Kidney glomerular epithelial cell (primary cell): ENCODE results near the gene ACSF3.

Experiments used
- DNase-seq: peaks from one replicate; lab custom pipeline; 2025; lab: John Stamatoyannopoulos, UW

Gene ACSF3

DNA sequence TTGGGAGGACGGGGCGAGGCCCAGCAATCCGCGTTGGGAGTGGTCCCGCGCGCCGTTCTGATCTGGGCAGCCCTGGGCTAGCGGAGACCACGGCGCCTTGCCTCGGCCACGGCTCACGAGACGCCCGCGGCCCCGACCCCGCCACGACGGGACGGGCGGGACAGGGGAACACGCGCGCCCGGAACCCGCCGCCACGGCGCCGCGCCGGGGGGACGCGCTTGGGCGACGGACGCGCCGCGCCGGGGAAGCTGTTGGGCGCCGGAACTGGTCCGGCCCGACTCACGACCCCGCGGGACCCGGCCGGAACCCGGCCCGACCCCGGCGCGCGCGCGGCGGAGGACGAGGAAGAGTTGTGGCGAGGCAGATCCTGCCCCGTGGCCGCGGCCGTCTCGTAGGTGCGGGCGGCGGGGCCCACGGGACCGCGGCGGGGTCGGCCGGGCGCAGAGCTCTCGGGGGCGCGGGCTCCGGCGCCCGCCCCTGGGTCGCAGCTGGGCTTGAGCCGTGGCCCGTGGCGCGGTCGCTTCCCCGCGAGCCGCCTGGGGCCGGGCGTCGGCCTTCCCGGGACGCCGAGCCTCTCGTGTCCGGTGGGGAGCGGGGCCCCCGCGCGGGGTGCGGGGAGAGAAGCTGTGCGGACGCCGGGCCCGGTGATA, at the start of gene ACSF3:
Gene ACSF3 (plus strand): TSS at position 251 of the 650 bp plus-strand sequence. CDS start 6,830 bp downstream, outside the sequence.
- peak; percentile 15 for DNase-seq

DNA sequence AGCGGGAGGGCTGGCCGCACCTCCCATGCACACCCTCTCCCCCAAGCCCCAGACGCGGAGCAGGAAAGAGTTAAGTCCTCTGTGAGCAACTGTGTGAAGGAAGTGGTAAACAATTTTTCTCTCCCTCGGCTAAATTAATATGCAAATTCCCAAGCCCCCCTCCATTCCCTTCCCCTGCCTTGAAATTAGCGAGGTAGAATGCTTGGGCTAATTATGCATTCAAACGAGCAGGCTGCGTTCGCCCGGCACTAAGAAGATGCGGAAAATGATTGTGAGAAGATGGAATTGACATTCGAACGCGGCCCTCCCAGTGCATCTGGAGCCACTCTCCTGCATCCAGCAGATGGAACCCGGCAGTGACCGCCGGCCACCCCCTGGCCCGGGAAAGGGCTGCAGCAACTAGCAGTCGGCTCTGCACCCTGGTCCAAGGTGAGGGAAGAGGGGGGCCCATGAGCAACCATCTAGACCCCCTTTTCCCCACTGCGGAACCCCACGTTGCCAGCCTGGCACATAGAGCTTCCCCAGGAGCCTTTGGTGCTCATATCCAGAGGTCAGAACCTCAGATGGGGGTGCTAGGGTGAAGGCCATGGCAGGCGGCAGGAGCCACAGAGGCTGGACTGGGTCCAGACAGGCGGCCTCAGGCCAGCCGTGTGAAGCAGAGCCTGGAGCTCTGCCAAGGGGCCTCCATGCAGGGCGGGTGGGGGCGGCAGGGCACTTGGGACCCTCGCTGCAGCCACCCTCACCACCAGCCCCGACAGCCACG, 49.1 kb upstream of the ACSF3 start:
- DNase-seq, result no peak

DNA sequence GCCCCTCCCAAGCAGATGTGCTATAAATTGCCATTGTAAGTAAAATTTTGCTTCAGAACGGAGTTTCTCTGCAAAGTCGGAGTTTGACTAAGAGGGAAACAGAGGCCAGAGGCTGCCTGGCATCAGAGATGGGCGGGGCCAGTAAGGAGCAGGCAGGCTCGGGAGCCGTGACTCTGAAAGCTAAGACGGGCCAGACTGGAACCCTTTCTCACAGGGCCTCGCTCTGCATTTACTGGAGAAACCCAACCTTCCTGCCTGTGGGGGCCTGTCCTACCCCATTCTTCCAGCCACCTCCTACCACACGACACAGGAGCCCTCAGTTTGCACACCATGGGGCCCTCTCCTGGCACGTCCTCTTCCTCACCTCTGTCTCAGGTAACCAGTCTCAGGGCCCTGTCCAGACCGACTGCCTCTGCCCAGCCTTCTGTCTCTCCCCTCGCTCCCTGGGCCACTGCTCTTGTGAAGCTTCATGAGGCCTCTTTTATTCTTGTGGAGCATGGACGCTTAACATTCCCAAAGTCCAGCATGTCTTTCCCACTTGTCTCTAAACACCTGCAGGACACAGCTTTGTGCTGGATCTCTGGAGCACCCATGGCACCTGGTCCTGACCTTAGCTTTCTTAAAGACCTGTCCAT, 48.4 kb upstream of the ACSF3 start:
- DNase-seq, result no peak

GRCh38 chr16:89045881-89046280, 47.8 kb upstream of the ACSF3 start:
- DNase-seq, result no peak

GRCh38 chr16:89046491-89046890, 47.2 kb upstream of the ACSF3 start:
- DNase-seq, result no peak

GRCh38 chr16:89047331-89048089, 46.1 kb upstream of the ACSF3 start:
- DNase-seq, result no peak

DNA sequence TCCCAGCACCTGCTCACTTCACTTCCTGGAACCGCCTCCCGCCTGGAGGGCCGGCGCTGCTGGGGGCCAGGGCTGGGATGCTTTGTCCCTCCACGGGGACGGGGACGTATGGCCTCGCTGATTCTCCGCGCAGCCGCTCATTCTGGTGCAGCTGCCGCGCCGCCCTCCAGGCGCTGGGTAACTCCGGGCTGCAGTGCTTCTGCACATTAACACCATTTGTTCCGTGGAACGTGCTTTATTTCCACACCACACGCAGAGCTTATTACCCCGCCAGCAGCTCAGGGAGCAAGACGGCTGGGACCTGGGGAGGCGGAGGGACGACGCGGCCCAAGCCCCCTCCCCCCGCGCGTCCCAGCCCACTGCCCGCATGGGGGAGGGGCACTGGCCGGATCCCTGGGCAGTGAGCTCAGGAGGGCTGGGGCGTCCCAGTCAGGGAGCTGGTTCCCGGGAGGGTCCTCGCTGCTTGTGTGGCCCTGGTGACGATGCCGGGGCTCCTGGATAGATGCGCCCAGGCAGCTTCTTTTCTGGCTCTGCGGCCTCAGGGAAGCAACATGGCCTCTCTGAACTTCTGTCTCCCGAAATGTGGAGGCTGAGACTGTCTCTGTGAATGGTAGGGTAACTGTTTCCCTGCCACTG, 45.4 kb upstream of the ACSF3 start:
- DNase-seq, result no peak

DNA sequence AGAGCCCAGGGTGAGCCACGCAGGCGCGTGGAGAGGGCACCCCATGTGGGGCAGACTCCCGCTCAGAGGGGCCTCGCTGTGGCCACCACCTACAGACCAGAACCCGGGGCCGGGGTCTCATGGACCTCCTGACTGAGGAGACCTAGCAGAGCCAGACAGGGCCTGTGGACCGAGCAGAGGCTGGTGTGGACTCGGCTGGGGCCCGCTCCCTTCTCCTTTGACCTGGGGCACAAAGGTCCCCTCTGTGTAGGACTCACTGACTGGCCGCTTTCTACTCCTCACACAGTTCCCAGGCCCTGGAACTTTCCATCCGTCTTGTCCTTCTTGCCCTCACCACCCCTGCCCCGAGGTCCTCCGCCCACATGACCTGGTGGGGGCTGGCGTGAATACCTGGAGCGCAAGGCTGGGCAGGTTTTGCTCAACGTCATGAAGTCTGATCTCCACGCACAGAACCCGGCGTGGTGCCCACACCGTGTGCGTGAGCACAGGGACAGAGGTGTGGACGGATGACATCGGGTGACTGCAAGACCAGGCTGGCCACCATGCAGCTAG, 44.7 kb upstream of the ACSF3 start:
- DNase-seq, result no peak

GRCh38 chr16:89049484-89050118, 44.1 kb upstream of the ACSF3 start:
- no peak for DNase-seq

- DNase-seq, result no peak
These were observed 43.4 kb upstream of the ACSF3 start for GRCh38 chr16:89050119-89050867.

DNA sequence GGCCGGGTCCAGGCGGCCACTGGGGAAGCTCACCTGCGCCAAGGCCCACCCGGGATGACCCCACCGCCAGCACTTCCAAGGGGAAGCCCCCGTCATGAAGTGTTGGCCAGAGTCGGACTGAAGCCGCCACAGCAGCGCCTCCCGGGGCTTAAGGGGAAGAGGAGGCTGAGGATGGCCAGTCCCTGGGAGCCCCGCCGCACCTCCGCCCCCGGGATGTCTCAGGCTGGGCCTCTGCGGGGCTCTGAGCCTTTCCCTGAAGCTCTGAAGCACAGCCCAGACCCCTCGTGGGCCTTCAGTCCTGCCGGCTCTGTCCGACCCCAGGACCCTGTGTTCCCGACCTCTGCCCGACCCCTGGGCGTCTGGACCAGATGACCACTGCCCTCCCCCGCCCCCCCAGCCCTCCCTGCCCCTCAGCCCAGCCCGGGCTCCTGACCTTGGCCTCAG, 42.8 kb upstream of the ACSF3 start:
- DNase-seq, result no peak

GRCh38 chr16:89051521-89052166, 42.0 kb upstream of the ACSF3 start:
- DNase-seq, result no peak

GRCh38 chr16:89052191-89052889, 41.3 kb upstream of the ACSF3 start:
- no peak for DNase-seq

GRCh38 chr16:89052890-89053724, 40.5 kb upstream of the ACSF3 start:
- no peak for DNase-seq

GRCh38 chr16:89053725-89054029, 40.0 kb upstream of the ACSF3 start:
- no peak for DNase-seq

- DNase-seq, result no peak
These were observed 39.4 kb upstream of the ACSF3 start for GRCh38 chr16:89054261-89054661.

DNA sequence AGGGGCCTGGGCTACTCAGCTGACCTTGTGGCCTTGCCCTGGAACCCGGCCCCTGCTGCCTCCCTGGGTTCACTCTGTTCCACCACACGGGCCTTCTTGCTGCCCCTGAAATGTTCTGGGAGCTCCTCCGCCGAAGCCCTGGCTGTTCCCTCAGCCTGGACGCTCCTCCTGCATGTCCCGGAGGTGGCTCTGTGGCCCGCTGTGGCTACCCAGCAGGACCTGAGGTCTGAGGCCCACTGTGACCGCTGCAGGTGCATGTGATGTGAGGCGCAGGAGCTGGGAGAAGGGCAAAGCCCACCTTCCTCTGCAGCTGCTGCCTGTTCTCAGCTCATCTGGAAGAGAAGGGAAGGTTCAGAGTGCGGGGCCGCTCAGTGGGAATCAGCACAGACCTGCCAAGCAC, 38.9 kb upstream of the ACSF3 start:
- DNase-seq, result no peak

DNA sequence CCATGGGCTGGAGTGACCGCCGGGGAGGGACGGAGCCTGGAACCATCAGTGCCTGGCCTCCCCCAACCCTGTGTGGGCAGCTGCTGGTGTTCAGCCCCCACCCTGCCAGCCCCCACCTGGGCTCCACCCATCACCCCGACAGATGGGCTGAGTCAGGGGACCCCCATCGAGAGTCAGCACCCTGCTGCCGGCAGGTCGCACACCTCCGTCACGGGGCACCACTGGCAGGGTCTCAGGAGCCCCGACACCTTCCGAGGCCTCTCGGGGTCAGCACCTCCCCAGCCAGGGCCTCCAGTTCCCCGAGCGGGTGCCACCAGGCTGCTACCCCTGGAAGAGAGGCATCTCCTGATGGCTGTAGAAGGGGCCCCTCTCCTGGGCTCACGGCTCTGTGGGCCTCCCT, 38.3 kb upstream of the ACSF3 start:
- no peak for DNase-seq
